Measurements from ENCODE around the gene ACE.

DNA sequence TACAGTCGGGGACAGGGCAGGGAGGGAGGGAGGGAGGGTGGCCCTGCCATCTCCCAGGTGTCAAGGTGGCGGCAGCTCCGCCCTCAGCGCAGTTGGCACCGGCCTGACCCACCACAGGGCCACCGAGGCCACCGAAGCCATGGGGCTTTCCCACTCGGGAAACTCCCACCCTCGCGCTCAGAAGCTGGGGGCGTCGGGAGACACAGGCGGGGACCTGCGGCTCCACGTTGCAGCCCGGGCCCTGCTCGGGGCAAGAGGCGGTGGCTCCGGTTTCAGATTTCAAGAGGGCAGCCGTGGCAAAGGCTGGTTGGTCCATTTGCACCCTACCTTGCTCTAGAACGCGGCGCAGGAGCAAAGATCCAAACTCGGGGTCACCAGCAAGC, 31.3 kb upstream of the ACE start:
- TF ChIP-seq, protein P1, sequence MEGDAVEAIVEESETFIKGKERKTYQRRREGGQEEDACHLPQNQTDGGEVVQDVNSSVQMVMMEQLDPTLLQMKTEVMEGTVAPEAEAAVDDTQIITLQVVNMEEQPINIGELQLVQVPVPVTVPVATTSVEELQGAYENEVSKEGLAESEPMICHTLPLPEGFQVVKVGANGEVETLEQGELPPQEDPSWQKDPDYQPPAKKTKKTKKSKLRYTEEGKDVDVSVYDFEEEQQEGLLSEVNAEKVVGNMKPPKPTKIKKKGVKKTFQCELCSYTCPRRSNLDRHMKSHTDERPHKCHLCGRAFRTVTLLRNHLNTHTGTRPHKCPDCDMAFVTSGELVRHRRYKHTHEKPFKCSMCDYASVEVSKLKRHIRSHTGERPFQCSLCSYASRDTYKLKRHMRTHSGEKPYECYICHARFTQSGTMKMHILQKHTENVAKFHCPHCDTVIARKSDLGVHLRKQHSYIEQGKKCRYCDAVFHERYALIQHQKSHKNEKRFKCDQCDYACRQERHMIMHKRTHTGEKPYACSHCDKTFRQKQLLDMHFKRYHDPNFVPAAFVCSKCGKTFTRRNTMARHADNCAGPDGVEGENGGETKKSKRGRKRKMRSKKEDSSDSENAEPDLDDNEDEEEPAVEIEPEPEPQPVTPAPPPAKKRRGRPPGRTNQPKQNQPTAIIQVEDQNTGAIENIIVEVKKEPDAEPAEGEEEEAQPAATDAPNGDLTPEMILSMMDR (IDR thresholded peaks at IDR 0.05) = no peak
- no peak for TF ChIP-seq EZH2phosphoT487 (IDR thresholded peaks at IDR 0.05)

Measured in neural progenitor cell (in vitro differentiated cells).